H9 (cell line): ENCODE data around the gene RPS27L. TPM values are rescaled to one million over a fixed set of nuclear protein-coding genes. Genes with fewer than 3 reads are reported as not detected.

ENCODE experiments used
- DNase-seq: peaks from one replicate; pipeline ENCODE4 v3.0.0-alpha.2; 2017
- H2AFZ ChIP-seq: one replicate; pipeline ENCODE4 v1.6.1; 2013; ENCODE audit warnings: mild to moderate bottlenecking, low read length, control low read depth, moderate library complexity
- H2AK5ac ChIP-seq: 2 replicates; pipeline ENCODE4 v1.6.1; 2013; ENCODE audit warnings: low read length, control low read depth, mixed read lengths; ENCODE audit not compliant: insufficient read length
- H2BK120ac ChIP-seq: one replicate; pipeline ENCODE4 v1.6.1; 2013; ENCODE audit warnings: low read depth, mild to moderate bottlenecking, low read length, control low read depth, inconsistent platforms; ENCODE audit not compliant: poor library complexity, severe bottlenecking
- H2BK12ac ChIP-seq: 2 replicates; pipeline ENCODE4 v1.6.1; 2013; ENCODE audit warnings: low read length, control low read depth, mixed read lengths, low read depth; ENCODE audit not compliant: insufficient read length
- H2BK15ac ChIP-seq: 2 replicates; pipeline ENCODE4 v1.6.1; 2013; ENCODE audit warnings: low read depth, low read length, control low read depth
- H2BK20ac ChIP-seq: one replicate; pipeline ENCODE4 v1.6.1; 2013; ENCODE audit warnings: low read depth, mild to moderate bottlenecking, low read length, control low read depth, inconsistent platforms; ENCODE audit not compliant: poor library complexity, severe bottlenecking
- H2BK5ac ChIP-seq: 2 replicates; pipeline ENCODE4 v1.6.1; 2013; ENCODE audit warnings: low read length, control low read depth, mixed read lengths; ENCODE audit not compliant: insufficient read length
- H3K14ac ChIP-seq: 2 replicates; pipeline ENCODE4 v1.6.1; 2013; ENCODE audit warnings: low read length, control low read depth; ENCODE audit not compliant: insufficient read depth
- H3K18ac ChIP-seq: 2 replicates; pipeline ENCODE4 v1.6.1; 2013; ENCODE audit warnings: low read depth, mild to moderate bottlenecking, mixed read lengths, low read length, control low read depth; ENCODE audit not compliant: insufficient read length
- H3K23ac ChIP-seq: 2 replicates; pipeline ENCODE4 v1.6.1; 2013; ENCODE audit warnings: low read length, control low read depth, mixed read lengths, low read depth; ENCODE audit not compliant: insufficient read length
- H3K23me2 ChIP-seq: 2 replicates; pipeline ENCODE4 v1.6.1; 2013; ENCODE audit warnings: low read depth, mild to moderate bottlenecking, mixed read lengths, low read length, control low read depth; ENCODE audit not compliant: insufficient read length, poor library complexity, severe bottlenecking
- H3K27ac ChIP-seq: 2 replicates; pipeline ENCODE4 v1.5.1; 2013; ENCODE audit warnings: low read length, control low read depth, mixed read lengths, low read depth; ENCODE audit not compliant: insufficient read length
- H3K27me3 ChIP-seq: 2 replicates; pipeline ENCODE4 v1.6.1; 2013; ENCODE audit warnings: low read length, control low read depth, inconsistent platforms; ENCODE audit not compliant: insufficient read depth
- H3K4ac ChIP-seq: 2 replicates; pipeline ENCODE4 v1.6.1; 2013; ENCODE audit warnings: low read depth, mild to moderate bottlenecking, control low read depth, inconsistent platforms, low read length, moderate library complexity
- H3K4me1 ChIP-seq: 2 replicates; pipeline ENCODE4 v1.6.1; 2013; ENCODE audit warnings: low read length, control low read depth, inconsistent platforms; ENCODE audit not compliant: insufficient read depth
- H3K4me2 ChIP-seq: 2 replicates; pipeline ENCODE4 v1.6.1; 2013; ENCODE audit warnings: low read length, control low read depth, mixed read lengths; ENCODE audit not compliant: insufficient read length, insufficient read depth
- H3K56ac ChIP-seq: 2 replicates; pipeline ENCODE4 v1.6.1; 2013; ENCODE audit warnings: low read depth, mild to moderate bottlenecking, mixed read lengths, low read length, control low read depth; ENCODE audit not compliant: insufficient read length
- H3K79me1 ChIP-seq: 2 replicates; pipeline ENCODE4 v1.6.1; 2013; ENCODE audit warnings: low read depth, mild to moderate bottlenecking, moderate library complexity, low read length, control low read depth, inconsistent platforms; ENCODE audit not compliant: insufficient read depth, poor library complexity, severe bottlenecking
- H3K79me2 ChIP-seq: 2 replicates; pipeline ENCODE4 v1.6.1; 2013; ENCODE audit warnings: low read length, control low read depth, inconsistent platforms; ENCODE audit not compliant: insufficient read depth
- H3K9ac ChIP-seq: 2 replicates; pipeline ENCODE4 v1.6.1; 2013; ENCODE audit warnings: low read length, control low read depth, mixed read lengths; ENCODE audit not compliant: insufficient read length; ENCODE audit errors: extremely low read depth
- H3K9me3 ChIP-seq: one replicate; pipeline ENCODE4 v1.6.1; 2013; ENCODE audit warnings: low read depth, low read length, inconsistent platforms; ENCODE audit not compliant: control insufficient read depth
- H3T11ph ChIP-seq: one replicate; pipeline ENCODE4 v1.6.1; 2013; ENCODE audit warnings: mild to moderate bottlenecking, low read length, control low read depth, inconsistent platforms
- H4K20me1 ChIP-seq: one replicate; pipeline ENCODE4 v1.6.1; 2013; ENCODE audit not compliant: control insufficient read depth, insufficient read length, insufficient read depth
- H4K5ac ChIP-seq: 2 replicates; pipeline ENCODE4 v1.6.1; 2013; ENCODE audit warnings: low read depth, mild to moderate bottlenecking, mixed read lengths, low read length, control low read depth; ENCODE audit not compliant: insufficient read length
- H4K8ac ChIP-seq: replicated peaks from 2 replicates; pipeline ENCODE4 v1.6.1; 2013; ENCODE audit warnings: low read length, control low read depth, mixed read lengths, low read depth; ENCODE audit not compliant: insufficient read length
- H4K91ac ChIP-seq: 2 replicates; pipeline ENCODE4 v1.6.1; 2013; ENCODE audit warnings: low read depth, mild to moderate bottlenecking, moderate library complexity, mixed read lengths, low read length, control low read depth; ENCODE audit not compliant: insufficient read length
- H3K27ac Mint-ChIP-seq, 3 experiments: 2 replicates in 2 of 3; 3 replicates in 1 of 3; pipeline ENCODE4 v1.8.0; 2020 to 2021; ENCODE audit warnings: mixed read lengths in 3 of 3, mild to moderate bottlenecking in 1 of 3, moderate library complexity in 1 of 3
- H3K27me3 Mint-ChIP-seq: 2 replicates; pipeline ENCODE4 v1.8.0; 2021; ENCODE audit warnings: low read depth, mild to moderate bottlenecking, moderate library complexity, mixed read lengths
- H3K36me3 Mint-ChIP-seq, 3 experiments: 2 replicates in 2 of 3; 3 replicates in 1 of 3; pipeline ENCODE4 v1.8.0; 2020 to 2021; ENCODE audit warnings: low read depth in 3 of 3, mixed read lengths in 3 of 3; ENCODE audit not compliant: insufficient read depth in 1 of 3
- H3K4me1 Mint-ChIP-seq, 2 experiments: 2 replicates each; pipeline ENCODE4 v1.8.0; 2020; ENCODE audit warnings: mixed read lengths in 2 of 2
- H3K4me3 Mint-ChIP-seq, 2 experiments: 2 replicates in 1 of 2; 3 replicates in 1 of 2; pipeline ENCODE4 v1.8.0; 2020 to 2021; ENCODE audit warnings: mild to moderate bottlenecking in 2 of 2, mixed read lengths in 2 of 2, moderate library complexity in 1 of 2
- H3K9me3 Mint-ChIP-seq, 2 experiments: 2 replicates in 1 of 2; 3 replicates in 1 of 2; pipeline ENCODE4 v1.8.0; 2020; ENCODE audit warnings: mild to moderate bottlenecking in 2 of 2, mixed read lengths in 2 of 2, moderate library complexity in 1 of 2
- CTCF ChIP-seq: fragments of 200-600 bp; sonication (generic); conservative IDR thresholded peaks from 3 replicates; pipeline ENCODE4 v1.8.0; 2021; ENCODE audit warnings: antibody characterized with exemption, mild to moderate bottlenecking
- WGBS: extraction: QIAGEN DNeasy Blood & Tissue Kit; methylation state at CpG from one replicate; pipeline ENCODE4 v1.1.7; 2013; ENCODE audit warnings: missing lambda C conversion rate, low lambda C conversion rate, mixed read lengths; ENCODE audit not compliant: insufficient read length; ENCODE audit errors: extremely low coverage; 5-methylcytosine and 5-hydroxymethylcytosine counted together
- total RNA-seq: library from RNA; stranded (reverse); gene quantifications from 2 replicates; pipeline ENCODE4 v1.2.1, GENCODE V29; 2021

RPS27L gene
- total RNA-seq, 1 experiment from 2014 or later: 180 TPM

DNA sequence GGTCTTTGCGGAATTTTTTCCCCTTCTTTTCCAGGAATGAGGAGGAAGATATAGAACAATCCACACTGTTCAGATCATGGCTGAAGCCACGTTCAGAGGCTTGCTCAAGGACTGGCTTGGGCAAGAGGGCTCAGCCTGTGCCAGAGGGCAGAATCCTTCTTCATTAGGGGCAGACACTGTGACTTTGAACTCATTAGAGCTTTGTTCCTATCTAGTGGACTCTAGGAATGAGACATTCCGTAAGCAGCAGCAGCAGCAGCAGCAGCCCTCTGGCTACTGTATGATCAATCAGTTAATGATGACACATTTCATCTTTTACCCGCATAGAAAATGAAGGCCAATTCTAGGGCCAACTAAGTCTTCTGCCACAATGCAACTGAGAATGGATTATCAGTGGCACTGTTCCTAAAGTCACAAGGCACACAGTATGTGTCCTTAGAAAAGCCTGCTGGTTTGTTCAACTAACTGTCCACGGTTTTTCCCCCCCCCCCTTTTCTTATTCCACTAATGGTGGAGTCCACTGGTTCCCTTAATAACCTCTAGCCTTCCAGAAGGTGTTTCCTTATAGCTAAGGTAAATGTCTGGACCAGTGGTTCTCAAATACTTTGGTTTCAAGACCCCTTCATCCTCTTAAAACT is 30.4 kb upstream of the RPS27L start:
- no peak for DNase-seq
- H3K36me3 Mint-ChIP-seq: no peaks in the 10 kb centered on the region
- no peak overlapping the region for H3K27ac Mint-ChIP-seq
- Histone ChIP-seq H3K14ac (no peak overlapping the region), H3K9ac (no peak overlapping the region), H3K23me2 (peaks cover 7% of the 10 kb centered on the region), H2AFZ (no peak overlapping the region), H3K18ac (no peak overlapping the region), H3K27ac (no peak overlapping the region), H4K5ac (no peak overlapping the region), H3K27me3 (no peaks in the 10 kb centered on the region), H2BK12ac (no peak overlapping the region), H3K4me2 (no peak overlapping the region), H4K8ac (no peak overlapping the region), H4K20me1 (no peaks in the 10 kb centered on the region), H2BK20ac (no peak overlapping the region), H3T11ph (no peak overlapping the region), H3K56ac (no peak overlapping the region), H2BK5ac (no peak overlapping the region), H2BK120ac (no peak overlapping the region), H2BK15ac (no peak overlapping the region), H4K91ac (no peak overlapping the region), H2AK5ac (no peak overlapping the region), H3K79me1 (no peaks in the 10 kb centered on the region), H3K79me2 (peaks cover 9% of the 10 kb centered on the region; the same call in 1 of the 2 replicates), H3K9me3 (no peaks in the 10 kb centered on the region), H3K23ac (no peak overlapping the region), H3K4ac (no peak overlapping the region), H3K4me1 (no peaks in the 10 kb centered on the region)
- no peak overlapping the region for H3K4me3 Mint-ChIP-seq
- no peaks in the 10 kb centered on the region for H3K27me3 Mint-ChIP-seq
- H3K4me1 Mint-ChIP-seq: peaks cover 32 to 34% of the 10 kb centered on the region in 2 experiments
- no peak for TF ChIP-seq CTCF
- no CpG with 5 or more reads among the region's 5 CpGs for WGBS
- H3K9me3 Mint-ChIP-seq: no peaks in the 10 kb centered on the region
